Mucosa of rectum (tissue), 2 donors: Measurements from ENCODE around the gene BRD7.

Experiments
- H3K27ac ChIP-seq, 2 donors: one replicate each; pipeline ENCODE4 v1.7.0; 2013; ENCODE audit warnings: inconsistent platforms in 2 of 2, low read depth in 2 of 2, low read length in 2 of 2
- H3K27me3 ChIP-seq, 2 donors: one replicate each; pipeline ENCODE4 v1.7.0; 2013; ENCODE audit warnings: low read length in 2 of 2; ENCODE audit not compliant: control insufficient read depth in 2 of 2, insufficient read depth in 2 of 2
- H3K36me3 ChIP-seq, 2 donors: one replicate each; pipeline ENCODE4 v1.7.0; 2013; ENCODE audit warnings: low read length in 2 of 2; ENCODE audit not compliant: control insufficient read depth in 2 of 2, insufficient read depth in 2 of 2
- H3K4me1 ChIP-seq, 2 donors: one replicate each; pipeline ENCODE4 v1.7.0; 2013; ENCODE audit warnings: low read length in 2 of 2, mild to moderate bottlenecking in 1 of 2; ENCODE audit not compliant: control insufficient read depth in 2 of 2, insufficient read depth in 2 of 2
- H3K4me3 ChIP-seq, 2 donors: one replicate each; pipeline ENCODE4 v1.7.0; 2013; ENCODE audit warnings: low read length in 2 of 2
- H3K9ac ChIP-seq, 2 donors: one replicate each; pipeline ENCODE4 v1.7.0; 2013; ENCODE audit warnings: low read length in 2 of 2, low read depth in 1 of 2, mild to moderate bottlenecking in 1 of 2
- H3K9me3 ChIP-seq, 2 donors: one replicate each; pipeline ENCODE4 v1.7.0; 2013; ENCODE audit warnings: low read length in 2 of 2; ENCODE audit not compliant: control insufficient read depth in 2 of 2
- donor health status: healthy.
- donor health status: Normal muscosa, but diverticular disease.

BRD7 gene

DNA sequence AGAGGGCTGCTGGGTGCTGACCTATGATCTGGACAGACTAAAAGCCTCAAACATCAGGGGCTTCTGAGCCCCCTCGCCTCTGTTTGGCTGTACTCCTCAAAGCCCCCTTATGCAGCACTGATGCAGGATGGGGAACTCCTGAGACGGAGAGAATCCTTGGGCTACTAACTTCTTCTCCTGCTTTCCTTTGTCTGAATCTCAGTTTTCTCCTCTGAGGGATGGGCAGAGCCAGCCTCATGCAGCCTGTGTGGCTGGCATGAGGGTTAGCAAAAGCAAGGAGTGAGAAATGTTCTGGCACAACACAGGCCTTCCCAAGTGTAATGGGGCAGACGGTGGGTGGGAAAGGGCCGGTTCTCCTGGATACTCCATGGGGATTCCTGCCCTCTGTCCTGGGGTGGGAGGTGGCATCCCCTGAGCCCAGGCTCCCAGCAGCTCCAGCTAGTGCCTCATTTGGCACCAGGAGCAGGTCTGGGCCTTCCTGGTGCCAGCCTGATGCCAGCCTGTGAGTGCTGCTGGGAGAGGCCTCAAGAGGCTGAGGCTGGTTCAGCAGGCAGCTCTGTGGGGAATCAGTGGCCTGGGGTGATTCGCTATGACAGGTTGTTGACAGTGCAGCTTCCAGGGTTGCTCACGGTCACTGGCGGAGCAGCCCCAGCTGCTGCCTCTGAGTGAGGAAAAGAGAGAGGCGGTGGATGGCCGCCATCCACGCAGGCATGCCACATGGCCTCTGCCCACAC, 4.0 kb upstream of the BRD7 start:
- Histone ChIP-seq H3K9me3 (no peaks in the 10 kb centered on the region), H3K9ac (no peak overlapping the region), H3K4me3 (no peak overlapping the region), H3K4me1 (peaks cover 2 to 3% of the 10 kb centered on the region in 2 donors), H3K27ac (no peak overlapping the region), H3K27me3 (no peaks in the 10 kb centered on the region), H3K36me3 (no peaks in the 10 kb centered on the region)

DNA sequence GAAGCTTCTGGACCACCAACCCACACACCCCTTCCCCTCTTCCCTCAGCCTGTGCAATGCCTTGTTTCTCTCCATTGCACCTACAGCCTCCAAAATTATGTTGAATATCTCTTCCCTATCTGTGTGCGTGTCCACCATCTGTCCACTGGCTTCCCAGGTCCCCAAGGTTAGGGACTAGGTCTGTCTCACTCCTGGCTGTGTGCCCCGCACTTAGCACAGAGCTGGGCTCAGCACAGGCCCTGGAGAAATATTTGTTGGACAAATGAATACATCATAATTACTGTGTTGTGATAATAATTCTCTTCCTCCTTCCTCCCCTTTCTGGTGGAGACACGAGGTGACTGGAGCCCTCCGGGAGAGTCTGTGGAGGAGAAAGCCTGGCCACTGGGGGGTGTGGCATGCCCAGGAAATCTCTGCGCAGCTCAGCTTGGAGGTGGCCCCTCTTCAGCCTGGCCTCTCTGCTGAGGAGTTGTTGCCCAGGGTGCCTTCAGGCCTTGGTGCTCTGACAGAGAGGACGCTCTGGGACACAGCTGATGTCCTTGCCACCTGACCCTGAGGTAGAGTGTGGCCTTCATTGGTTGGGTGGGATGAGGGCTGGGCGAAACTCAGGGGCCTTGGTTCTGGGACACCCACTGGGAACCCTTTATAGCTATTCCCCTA, 3.3 kb upstream of the BRD7 start:
- H3K27ac ChIP-seq: no peak overlapping the region

GRCh38 chr16:50371036-50371716, 2.4 kb upstream of the BRD7 start:
- Histone ChIP-seq H3K4me1 (peaks cover 6 to 10% of the 10 kb centered on the region in 2 donors), H3K27ac (no peak overlapping the region), H3K4me3 (no peak overlapping the region), H3K36me3 (peaks cover 0 to under 1% of the 10 kb centered on the region in 2 donors), H3K27me3 (no peaks in the 10 kb centered on the region), H3K9ac (no peak overlapping the region), H3K9me3 (no peaks in the 10 kb centered on the region)

More for the DNA sequence above, 3.3 kb upstream of the BRD7 start:
- no peaks in the 10 kb centered on the region for H3K9me3 ChIP-seq
- H3K9ac ChIP-seq: peak overlapping the region in 1 of 2 donors; percentile 32
- H3K36me3 ChIP-seq: no peaks in the 10 kb centered on the region
- no peak overlapping the region for H3K4me3 ChIP-seq
- H3K27me3 ChIP-seq: no peaks in the 10 kb centered on the region
- peaks cover 6 to 10% of the 10 kb centered on the region in 2 donors for H3K4me1 ChIP-seq

- H3K9ac ChIP-seq: peak overlapping the region; percentile 41 to 52
- H3K36me3 ChIP-seq: peaks cover 8 to 12% of the 10 kb centered on the region in 2 donors
- peak overlapping the region in 1 of 2 donors; percentile 5 for H3K27ac ChIP-seq
- H3K9me3 ChIP-seq: no peaks in the 10 kb centered on the region
- H3K4me3 ChIP-seq: peak overlapping the region; percentile 62 to 80
- H3K27me3 ChIP-seq: no peaks in the 10 kb centered on the region
- peaks cover 6 to 10% of the 10 kb centered on the region in 2 donors for H3K4me1 ChIP-seq
These were observed 481 bp upstream of the BRD7 start for GRCh38 chr16:50369133-50369804.

DNA sequence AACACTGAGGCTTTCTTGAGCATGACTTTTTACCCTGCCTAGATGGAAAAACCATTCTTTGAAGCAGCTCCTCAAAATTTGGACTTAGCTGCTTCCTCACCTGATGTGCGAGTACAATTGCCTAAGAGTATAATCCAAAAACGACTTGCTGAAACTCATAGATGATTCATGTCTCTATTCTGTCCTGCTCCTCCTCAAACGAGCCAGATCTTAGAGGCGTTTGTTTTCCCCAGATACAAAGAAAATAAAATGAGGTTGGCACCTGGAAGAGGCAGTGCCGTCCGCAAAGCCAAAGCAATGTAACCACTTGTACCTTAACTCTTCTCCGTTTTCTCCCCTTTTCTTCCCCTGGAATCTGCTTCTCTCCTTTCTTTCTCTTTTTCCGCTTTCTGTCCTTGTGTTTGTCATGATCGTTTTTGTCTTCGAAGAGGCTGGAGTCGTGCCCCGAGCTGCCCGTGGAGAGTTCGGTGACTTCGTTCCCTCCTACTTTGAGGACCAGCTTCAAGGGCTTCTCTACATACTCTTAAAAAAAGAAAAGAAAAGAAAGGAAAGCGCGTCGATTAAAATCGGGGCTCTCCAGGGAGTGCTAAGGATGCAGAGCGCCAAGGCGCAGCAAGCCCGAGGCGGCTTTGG, 895 bp downstream of the BRD7 start:
- peaks cover 6 to 10% of the 10 kb centered on the region in 2 donors for H3K4me1 ChIP-seq
- no peaks in the 10 kb centered on the region for H3K9me3 ChIP-seq
- H3K27me3 ChIP-seq: no peaks in the 10 kb centered on the region
- peaks cover 20 to 24% of the 10 kb centered on the region in 2 donors for H3K36me3 ChIP-seq
- peak overlapping the region; percentile 66 to 72 for H3K9ac ChIP-seq
- no peak overlapping the region for H3K27ac ChIP-seq
- H3K4me3 ChIP-seq: peak overlapping the region; percentile 73 to 80

GRCh38 chr16:50365791-50366575, 2.8 kb downstream of the BRD7 start:
- Histone ChIP-seq H3K27me3 (no peaks in the 10 kb centered on the region), H3K36me3 (peaks cover 36 to 38% of the 10 kb centered on the region in 2 donors), H3K9ac (no peak overlapping the region), H3K9me3 (no peaks in the 10 kb centered on the region), H3K27ac (no peak overlapping the region), H3K4me1 (peaks cover 6 to 10% of the 10 kb centered on the region in 2 donors), H3K4me3 (no peak overlapping the region)

DNA sequence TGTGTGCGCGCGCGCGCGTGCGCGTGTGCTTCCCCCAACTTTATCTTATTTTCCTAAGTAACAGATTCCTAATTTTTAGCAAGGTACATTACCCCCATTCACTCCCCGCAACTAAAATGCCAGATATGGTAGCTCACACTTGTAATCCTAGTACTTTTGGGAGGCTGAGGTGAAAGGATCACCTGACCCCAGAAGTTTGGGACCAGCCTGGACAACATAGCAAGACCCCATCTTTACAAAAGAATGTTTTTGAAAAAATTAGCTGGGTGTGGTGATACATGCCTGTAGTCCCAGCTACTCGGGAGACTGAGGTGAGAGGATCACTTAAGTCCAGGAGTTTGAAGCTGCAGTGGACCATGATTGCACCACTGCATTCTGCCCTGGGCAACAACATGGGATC, 5.1 kb downstream of the BRD7 start:
- H3K36me3 ChIP-seq: peaks cover 45 to 46% of the 10 kb centered on the region in 2 donors
- H3K27me3 ChIP-seq: no peaks in the 10 kb centered on the region
- no peaks in the 10 kb centered on the region for H3K9me3 ChIP-seq
- peaks cover 6 to 10% of the 10 kb centered on the region in 2 donors for H3K4me1 ChIP-seq
- no peak overlapping the region for H3K27ac ChIP-seq
- no peak overlapping the region for H3K4me3 ChIP-seq
- no peak overlapping the region for H3K9ac ChIP-seq

- Histone ChIP-seq H3K27me3 (no peaks in the 10 kb centered on the region), H3K27ac (no peak overlapping the region), H3K4me3 (no peak overlapping the region), H3K9me3 (no peaks in the 10 kb centered on the region), H3K36me3 (peaks cover 43 to 45% of the 10 kb centered on the region in 2 donors), H3K4me1 (no peaks in the 10 kb centered on the region), H3K9ac (no peak overlapping the region)
These were observed 8.0 kb downstream of the BRD7 start for GRCh38 chr16:50360779-50361178.
